Choroid plexus epithelial cell (primary cell): ENCODE measurements around the gene NEUROD4.

ENCODE experiments used
- DNase-seq: peaks from one replicate; pipeline ENCODE4 v3.0.0-alpha.2; 2010; ENCODE audit warnings: low read depth
- H3K4me3 ChIP-seq: 2 replicates; pipeline ENCODE4 v1.5.1; 2011; ENCODE audit warnings: low read depth, mild to moderate bottlenecking, control low read depth, low read length, moderate library complexity
- TF ChIP-seq, protein P1 (sequence below): conservative IDR thresholded peaks from 2 replicates; pipeline ENCODE4 v1.5.1; 2011; ENCODE audit warnings: low read depth, mild to moderate bottlenecking, control low read depth, inconsistent platforms, low read length, moderate library complexity

The NEUROD4 gene

DNA sequence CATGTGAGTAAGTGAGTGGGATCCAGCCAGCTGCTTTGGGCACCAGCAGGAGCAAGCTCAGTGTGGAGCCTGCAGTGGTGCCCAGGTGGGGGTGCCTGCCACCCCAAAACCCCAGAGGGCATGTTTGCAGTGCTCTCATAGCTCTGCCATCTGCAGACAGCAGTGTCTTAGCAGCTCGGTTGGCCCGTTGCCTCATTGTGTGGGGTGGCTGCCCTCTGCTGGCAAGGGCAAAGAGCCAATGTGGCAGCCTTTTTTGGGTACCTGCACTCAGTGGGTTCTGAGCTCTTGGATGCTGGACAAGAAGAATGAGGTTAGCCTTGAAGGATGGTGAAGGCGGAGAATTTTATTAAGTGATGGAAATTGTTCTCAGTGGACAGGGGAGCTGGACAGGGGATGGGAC, 52.3 kb downstream of the NEUROD4 start:
- DNase-seq = peak; percentile 14
- no peak overlapping the region for H3K4me3 ChIP-seq
- TF ChIP-seq, protein P1, sequence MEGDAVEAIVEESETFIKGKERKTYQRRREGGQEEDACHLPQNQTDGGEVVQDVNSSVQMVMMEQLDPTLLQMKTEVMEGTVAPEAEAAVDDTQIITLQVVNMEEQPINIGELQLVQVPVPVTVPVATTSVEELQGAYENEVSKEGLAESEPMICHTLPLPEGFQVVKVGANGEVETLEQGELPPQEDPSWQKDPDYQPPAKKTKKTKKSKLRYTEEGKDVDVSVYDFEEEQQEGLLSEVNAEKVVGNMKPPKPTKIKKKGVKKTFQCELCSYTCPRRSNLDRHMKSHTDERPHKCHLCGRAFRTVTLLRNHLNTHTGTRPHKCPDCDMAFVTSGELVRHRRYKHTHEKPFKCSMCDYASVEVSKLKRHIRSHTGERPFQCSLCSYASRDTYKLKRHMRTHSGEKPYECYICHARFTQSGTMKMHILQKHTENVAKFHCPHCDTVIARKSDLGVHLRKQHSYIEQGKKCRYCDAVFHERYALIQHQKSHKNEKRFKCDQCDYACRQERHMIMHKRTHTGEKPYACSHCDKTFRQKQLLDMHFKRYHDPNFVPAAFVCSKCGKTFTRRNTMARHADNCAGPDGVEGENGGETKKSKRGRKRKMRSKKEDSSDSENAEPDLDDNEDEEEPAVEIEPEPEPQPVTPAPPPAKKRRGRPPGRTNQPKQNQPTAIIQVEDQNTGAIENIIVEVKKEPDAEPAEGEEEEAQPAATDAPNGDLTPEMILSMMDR = peak; percentile 39

- TF ChIP-seq, protein P1 = peak; percentile 94
- DNase-seq = peak; percentile 89
- no peak overlapping the region for H3K4me3 ChIP-seq
Observed at GRCh38 chr12:55073043-55074022, 53.6 kb downstream of the NEUROD4 start.

DNA sequence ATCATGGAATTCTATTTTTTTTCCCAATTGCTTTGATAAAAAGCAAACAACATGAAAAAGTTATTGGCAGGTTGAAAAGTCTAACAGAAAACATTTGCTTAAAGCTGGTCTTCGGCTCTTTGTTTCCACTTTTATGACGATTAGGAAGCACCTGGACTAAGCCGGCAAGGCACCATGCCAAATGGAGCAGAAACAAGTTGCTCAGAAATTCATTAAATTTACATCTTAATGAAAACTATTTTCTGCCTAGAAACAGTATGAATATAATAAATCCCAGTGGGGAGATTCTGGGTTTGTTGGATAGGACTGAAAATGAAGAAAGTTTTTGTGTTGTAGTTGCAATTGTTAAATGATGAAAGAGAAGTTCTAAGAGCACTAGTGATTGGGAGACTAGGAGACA, 55.0 kb downstream of the NEUROD4 start:
- TF ChIP-seq, protein P1 = no peak
- H3K4me3 ChIP-seq = no peak overlapping the region
- DNase-seq = no peak
